Pulmonary artery endothelial cell (primary cell): ENCODE measurements around the gene UCK1. TPM values are rescaled to one million over a fixed set of nuclear protein-coding genes. Genes with fewer than 3 reads are reported as not detected.

Experiments
- DNase-seq: peaks from one replicate; pipeline ENCODE4 v3.0.0-alpha.2; 2011; ENCODE audit warnings: low read depth, low spot score
- total RNA-seq: library from RNA; depleted of rRNA; stranded (reverse); fragments of >200 nt; gene quantifications from 2 replicates; pipeline ENCODE4 v1.2.3, GENCODE V29; 2014

UCK1 gene
- total RNA-seq, 1 donor from 2014 or later, result 21.9 TPM

DNA sequence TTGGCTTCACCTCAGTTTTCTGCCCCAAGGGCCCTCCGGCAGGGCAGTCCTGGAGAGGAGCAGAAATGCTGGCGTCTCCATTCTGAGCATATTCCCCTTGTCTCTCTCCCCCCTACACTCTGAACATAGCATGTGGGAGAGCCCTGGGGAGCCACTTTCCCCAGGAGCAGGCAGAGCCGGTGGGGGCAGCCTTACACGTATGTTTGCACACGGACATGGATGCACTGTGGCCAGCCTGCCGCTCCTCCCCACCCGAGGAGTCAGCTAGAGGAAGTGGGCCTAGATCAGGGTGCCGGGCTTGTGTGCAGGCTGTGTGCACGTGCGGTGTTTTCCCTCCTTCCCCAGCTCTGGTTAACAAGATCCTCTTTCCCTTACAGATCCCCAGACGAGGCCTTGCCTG, 53.7 kb downstream of the UCK1 start:
- DNase-seq, result no peak

DNA sequence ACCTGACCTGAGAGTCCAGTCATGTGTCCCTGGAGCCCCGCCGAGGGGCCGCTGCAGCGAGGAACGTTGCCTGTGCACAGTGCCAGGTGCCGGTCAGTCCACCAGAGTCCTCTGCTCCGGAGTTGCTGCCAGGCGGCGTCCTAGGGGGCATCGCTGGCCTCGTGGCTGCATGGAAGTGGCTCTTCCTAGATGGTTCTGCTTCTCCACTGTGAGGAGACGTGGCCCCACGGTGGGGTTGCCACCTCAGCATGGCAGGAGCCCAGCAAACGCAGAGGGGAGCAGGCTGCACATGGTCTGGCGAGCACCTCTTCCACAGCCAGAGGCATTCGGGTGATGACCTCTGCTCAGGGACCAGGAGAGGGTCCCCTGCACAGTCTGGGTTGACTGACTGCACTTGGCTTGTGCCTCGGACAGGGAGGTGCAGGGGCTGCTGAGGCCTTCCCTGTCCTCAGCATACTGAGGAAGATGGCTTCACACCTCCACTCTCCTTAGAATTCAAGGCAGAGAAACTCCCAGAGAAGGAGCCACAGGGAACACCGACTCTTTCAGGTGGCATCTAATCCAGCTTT, 54.2 kb downstream of the UCK1 start:
- no peak for DNase-seq

DNA sequence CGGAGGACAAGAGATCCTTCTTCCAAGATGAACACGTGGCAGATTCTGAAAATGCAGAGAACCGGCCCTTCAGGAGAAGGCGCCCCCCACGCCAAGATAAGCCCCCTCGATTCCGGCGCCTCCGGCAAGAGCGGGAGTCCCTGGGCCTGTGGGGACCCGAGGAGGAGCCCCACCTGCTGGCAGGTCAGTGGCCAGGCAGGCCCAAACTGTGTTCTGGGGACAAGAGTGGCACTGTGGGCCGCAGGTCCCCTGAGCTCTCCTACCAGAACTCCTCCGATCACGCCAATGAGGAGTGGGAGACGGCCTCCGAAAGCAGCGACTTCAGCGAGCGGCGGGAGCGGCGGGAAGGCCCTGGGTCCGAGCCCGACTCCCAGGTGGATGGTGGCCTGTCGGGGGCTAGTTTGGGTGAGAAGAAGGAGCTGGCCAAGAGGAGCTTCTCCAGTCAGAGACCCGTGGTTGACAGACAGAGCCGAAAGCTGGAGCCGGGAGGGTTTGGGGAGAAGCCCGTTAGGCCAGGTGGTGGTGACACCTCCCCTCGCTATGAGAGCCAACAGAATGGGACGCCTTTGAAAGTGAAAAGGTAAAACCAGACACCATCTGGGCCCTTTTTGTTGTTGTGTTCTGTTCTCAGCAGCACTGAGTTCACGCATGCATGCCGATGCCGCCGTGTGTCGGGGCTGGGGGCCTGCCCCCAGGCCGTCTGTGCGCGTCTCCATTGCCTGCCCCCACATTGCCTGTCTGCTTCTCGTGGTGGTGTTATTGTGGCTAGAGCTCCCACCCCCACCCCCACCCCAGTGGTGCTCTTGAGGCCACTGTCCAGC, 54.9 kb downstream of the UCK1 start:
- no peak for DNase-seq

DNA sequence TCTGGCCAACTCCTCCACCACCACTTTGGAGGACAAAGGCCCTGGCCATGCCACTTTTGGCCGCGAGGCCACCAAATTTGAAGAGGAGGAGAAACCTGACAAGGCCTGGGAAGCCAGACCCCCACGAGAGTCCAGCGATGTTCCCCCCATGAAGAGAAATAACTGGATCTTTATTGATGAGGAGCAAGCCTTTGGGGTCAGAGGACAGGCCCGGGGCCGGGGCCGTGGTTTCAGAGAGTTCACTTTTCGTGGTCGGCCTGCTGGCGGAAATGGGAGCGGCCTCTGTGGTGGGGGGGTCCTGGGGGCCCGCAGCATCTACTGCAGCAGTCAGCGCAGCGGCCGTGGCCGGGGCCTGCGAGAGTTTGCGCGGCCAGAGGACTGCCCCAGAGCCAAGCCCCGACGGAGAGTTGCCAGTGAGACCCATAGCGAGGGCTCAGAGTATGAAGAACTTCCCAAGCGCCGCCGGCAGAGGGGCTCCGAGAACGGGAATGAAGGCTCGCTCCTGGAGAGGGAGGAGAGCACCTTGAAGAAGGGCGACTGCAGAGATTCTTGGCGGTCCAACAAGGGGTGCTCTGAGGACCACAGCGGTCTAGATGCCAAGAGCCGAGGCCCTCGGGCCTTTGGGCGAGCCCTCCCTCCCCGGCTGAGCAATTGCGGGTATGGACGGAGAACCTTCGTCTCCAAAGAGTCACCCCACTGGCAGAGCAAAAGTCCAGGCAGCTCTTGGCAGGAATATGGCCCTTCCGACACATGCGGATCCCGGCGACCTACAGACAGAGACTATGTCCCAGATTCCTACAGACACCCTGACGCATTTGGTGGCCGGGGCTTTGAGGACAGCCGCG, 55.7 kb downstream of the UCK1 start:
- DNase-seq, result no peak

DNA sequence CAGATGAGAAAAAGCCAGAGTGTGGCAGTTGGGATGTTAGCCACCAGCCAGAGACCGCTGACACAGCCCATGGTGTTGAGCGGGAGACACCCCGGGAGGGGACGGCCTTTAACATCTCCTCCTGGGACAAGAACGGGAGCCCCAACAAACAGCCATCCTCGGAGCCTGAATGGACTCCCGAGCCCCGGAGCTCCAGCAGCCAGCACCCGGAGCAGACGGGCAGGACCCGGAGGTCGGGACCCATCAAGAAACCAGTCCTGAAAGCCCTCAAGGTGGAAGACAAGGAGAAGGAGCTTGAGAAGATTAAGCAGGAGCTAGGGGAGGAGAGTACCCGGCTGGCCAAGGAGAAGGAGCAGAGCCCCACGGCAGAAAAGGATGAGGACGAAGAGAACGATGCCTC, 56.4 kb downstream of the UCK1 start:
- no peak for DNase-seq

DNA sequence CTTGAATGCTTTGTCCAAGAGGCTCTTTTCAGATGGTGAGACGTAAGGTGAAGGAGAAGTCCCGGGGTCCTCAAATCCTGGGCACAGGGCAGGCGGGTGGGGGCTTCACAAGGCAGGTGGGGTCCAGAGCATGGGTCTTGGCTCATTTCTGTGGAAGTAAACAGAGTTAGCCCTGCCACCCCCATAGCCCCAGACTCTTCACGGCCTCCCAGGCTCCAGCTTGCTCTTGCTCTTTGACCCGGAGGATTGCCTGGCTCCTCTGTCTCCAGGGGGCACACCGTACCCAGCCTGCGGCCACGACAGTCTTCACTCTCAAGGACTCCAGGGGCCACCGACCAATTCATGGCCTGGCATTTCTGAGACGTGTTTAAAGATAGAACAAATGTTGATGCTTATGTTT, 57.2 kb downstream of the UCK1 start:
- no peak for DNase-seq

Other genes with a start within 250 kb of the UCK1 start
- gene PLPP7, start 241.5 kb downstream of the UCK1 start, total RNA-seq, result 1.5 and 3.6 TPM in 2 replicates
- gene PRRC2B, start 137.2 kb downstream of the UCK1 start, total RNA-seq, result 47.2 and 61.3 TPM in 2 replicates
- 28.5 and 31.4 TPM in 2 replicates for gene POMT1, start 28.3 kb downstream of the UCK1 start, total RNA-seq
- not detected in 2 replicates for gene PRRT1B, start 14.3 kb upstream of the UCK1 start, total RNA-seq
- 44.1 and 49.3 TPM in 2 replicates for gene RAPGEF1, start 208.8 kb upstream of the UCK1 start, total RNA-seq